Measurements from ENCODE around the gene LRP1B.

DNA sequence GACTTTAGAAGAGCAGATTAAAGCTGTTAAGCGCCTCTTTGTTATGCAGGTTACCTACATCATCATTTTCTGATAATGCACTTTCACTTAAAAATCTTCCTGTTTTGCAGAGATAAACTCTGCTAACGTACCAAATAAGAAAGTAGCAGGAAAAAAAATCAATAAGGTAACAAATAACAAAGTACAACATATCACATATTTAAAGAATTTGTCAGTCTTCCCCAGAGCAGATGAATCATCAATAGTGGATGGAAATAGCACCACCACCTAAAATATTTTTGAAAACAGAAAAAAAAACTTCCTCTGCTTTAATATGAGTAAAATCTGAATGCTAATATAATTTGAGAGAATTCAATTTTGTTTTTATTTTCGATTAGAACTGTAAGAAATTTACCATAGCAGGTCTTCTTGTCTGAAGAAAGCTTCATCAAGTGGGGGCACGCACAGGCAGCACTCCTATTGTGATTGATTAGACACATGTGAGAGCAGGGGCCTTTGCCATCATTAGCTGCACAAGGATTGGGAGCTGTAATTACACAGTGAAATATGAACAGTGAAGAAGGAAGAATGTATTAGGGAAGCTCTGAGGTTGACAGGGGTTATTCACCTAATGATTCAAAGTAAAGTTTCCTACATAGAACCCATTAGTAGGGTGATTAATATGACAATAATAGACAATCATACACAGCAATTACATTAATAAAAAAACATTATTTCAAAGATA, 1279.4 kb downstream of the LRP1B start:
- TF ChIP-seq, protein P1, sequence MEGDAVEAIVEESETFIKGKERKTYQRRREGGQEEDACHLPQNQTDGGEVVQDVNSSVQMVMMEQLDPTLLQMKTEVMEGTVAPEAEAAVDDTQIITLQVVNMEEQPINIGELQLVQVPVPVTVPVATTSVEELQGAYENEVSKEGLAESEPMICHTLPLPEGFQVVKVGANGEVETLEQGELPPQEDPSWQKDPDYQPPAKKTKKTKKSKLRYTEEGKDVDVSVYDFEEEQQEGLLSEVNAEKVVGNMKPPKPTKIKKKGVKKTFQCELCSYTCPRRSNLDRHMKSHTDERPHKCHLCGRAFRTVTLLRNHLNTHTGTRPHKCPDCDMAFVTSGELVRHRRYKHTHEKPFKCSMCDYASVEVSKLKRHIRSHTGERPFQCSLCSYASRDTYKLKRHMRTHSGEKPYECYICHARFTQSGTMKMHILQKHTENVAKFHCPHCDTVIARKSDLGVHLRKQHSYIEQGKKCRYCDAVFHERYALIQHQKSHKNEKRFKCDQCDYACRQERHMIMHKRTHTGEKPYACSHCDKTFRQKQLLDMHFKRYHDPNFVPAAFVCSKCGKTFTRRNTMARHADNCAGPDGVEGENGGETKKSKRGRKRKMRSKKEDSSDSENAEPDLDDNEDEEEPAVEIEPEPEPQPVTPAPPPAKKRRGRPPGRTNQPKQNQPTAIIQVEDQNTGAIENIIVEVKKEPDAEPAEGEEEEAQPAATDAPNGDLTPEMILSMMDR (IDR thresholded peaks at IDR 0.05; ENCODE audit: borderline replicate concordance, extremely low read depth, low read length, poor library complexity, severe bottlenecking): no peak
- TF ChIP-seq EZH2 (IDR thresholded peaks at IDR 0.05; ENCODE audit: borderline replicate concordance, low read depth, low read length, severe bottlenecking): no peak

Data from DND-41 (cell line).